ENCODE data around the gene WDR48.

DNA sequence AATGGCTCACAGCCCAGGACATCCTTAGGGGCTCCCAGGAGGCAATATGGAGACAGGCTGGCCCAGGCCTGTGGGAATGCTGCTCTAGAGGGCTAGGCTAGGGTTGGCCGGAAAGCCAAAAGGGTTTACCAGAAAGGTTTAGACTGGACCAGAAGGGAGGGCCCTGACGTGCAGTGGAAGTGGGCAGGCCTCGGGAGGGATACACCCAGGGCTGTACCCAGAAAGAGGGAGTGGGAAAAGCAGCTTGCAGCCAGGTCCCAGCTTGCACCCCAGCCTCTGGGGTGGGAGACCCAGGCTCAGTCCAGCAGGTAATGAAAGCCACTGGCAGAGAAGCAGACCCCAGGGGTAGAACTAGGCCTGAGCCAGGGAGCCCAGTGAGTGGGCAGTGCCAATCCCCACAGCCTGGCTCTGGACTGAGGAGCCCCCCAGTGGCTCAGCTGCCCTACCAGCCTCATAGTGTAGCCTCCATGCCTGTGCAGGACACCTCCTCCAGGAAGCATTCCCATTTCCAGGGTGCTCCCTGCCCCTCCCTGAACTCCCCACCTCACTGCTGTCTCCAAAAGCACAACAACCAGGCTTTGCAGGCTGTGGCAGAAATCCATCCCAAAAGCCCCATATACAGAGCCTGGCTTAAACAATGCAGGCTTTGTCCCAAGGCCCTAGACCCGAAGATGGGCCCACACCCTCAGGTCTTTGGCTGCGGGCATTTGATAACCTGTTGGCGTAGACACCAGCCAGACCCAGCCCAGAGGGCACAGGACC lies 52.2 kb downstream of the WDR48 start:
- TF ChIP-seq, protein P1, sequence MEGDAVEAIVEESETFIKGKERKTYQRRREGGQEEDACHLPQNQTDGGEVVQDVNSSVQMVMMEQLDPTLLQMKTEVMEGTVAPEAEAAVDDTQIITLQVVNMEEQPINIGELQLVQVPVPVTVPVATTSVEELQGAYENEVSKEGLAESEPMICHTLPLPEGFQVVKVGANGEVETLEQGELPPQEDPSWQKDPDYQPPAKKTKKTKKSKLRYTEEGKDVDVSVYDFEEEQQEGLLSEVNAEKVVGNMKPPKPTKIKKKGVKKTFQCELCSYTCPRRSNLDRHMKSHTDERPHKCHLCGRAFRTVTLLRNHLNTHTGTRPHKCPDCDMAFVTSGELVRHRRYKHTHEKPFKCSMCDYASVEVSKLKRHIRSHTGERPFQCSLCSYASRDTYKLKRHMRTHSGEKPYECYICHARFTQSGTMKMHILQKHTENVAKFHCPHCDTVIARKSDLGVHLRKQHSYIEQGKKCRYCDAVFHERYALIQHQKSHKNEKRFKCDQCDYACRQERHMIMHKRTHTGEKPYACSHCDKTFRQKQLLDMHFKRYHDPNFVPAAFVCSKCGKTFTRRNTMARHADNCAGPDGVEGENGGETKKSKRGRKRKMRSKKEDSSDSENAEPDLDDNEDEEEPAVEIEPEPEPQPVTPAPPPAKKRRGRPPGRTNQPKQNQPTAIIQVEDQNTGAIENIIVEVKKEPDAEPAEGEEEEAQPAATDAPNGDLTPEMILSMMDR (IDR thresholded peaks at IDR 0.05), result no peak
- no peak for TF ChIP-seq POLR2A (IDR thresholded peaks at IDR 0.05)
- no peak for TF ChIP-seq POLR2AphosphoS5 (IDR thresholded peaks at IDR 0.05)
- TF ChIP-seq EP300 (IDR thresholded peaks at IDR 0.05), result no peak

All from suprapubic skin (tissue), 4 donors.